ENCODE data around the gene DUSP2.

The DUSP2 gene

DNA sequence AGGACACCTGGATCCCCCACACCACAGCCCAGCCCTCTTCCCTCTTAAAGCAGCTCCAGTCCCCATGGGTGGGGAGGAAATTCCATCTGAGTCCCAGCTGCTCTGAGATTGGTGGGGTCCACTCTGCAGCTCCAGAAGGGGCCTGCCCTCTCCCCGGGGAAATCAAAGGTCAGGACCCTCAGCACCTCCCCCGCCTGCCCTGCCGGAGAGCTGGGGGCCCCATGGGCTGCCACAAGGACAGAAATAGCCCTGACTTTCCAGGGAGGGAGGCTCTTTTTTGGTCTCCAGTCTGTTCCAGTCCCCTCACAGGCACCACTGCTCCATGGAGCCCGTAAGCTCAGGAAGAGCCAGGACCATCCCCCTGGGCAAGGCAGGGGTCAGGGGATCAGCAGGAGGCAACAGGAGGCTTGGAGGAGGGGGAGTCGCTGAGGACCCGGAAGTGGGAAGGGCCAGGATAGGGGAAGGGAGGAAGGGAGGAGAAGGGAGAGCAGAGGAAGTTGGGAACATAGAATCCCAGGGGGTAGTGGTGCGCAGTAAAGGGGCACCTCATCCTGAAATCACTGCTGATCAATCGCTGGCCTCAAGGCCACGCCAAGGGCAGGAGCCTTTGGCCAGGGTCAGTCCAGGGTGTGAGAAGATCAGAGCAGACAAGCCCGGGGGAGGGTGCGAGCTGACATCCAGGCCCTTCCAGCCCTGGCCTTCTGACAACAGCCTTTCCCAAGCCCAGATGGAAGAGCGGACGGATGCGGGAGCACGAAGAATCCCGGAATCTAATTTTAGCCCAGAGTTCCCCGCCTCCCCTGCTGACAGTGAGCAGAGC is 36.5 kb downstream of the DUSP2 start:
- TF ChIP-seq, protein P1, sequence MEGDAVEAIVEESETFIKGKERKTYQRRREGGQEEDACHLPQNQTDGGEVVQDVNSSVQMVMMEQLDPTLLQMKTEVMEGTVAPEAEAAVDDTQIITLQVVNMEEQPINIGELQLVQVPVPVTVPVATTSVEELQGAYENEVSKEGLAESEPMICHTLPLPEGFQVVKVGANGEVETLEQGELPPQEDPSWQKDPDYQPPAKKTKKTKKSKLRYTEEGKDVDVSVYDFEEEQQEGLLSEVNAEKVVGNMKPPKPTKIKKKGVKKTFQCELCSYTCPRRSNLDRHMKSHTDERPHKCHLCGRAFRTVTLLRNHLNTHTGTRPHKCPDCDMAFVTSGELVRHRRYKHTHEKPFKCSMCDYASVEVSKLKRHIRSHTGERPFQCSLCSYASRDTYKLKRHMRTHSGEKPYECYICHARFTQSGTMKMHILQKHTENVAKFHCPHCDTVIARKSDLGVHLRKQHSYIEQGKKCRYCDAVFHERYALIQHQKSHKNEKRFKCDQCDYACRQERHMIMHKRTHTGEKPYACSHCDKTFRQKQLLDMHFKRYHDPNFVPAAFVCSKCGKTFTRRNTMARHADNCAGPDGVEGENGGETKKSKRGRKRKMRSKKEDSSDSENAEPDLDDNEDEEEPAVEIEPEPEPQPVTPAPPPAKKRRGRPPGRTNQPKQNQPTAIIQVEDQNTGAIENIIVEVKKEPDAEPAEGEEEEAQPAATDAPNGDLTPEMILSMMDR (IDR thresholded peaks at IDR 0.05): no peak
- H3K4me3 ChIP-seq: no peak overlapping the region
- intact Hi-C loops (cut with DNase I; ENCODE audit: low total_unique reads): no loop called here
- H3K36me3 ChIP-seq: no peaks in the 10 kb centered on the region
- DNase-seq: peak in 1 of 2 donors; percentile 50
- H3K4me1 ChIP-seq: peaks cover 0 to 10% (median 0%) of the 10 kb centered on the region in 4 donors
- peaks cover 0 to 19% of the 10 kb centered on the region in 2 donors for H3K27me3 ChIP-seq
- H3K27ac ChIP-seq: no peak overlapping the region
- peaks cover 0 to 16% (median 11%) of the 10 kb centered on the region in 3 donors for H3K9me3 ChIP-seq

DNA sequence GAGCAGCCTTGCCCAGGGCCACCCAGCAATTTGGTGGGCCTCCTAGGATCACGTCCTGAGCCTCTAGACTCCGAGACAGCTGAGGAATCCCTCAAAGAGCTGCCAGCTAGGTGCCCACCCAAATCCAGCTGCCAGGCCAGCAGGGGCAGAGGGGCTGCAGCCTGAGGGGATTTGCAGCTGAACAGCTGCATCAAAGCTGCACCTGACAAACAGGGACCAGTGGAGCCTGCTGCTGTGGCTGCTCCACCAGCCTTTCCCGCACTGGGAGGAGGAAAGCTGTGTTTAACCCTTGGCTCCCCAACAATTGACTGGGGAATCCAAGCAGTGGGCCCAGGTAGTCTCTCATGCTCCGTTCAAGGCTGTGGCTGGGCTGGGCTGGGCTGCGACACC is 37.1 kb downstream of the DUSP2 start:
- intact Hi-C loops (cut with DNase I; ENCODE audit: low total_unique reads): no loop called here
- DNase-seq: peak in 1 of 2 donors; percentile 52
- no peak overlapping the region for H3K27ac ChIP-seq
- TF ChIP-seq, protein P1 (IDR thresholded peaks at IDR 0.05): no peak
- peaks cover 0 to 16% (median 11%) of the 10 kb centered on the region in 3 donors for H3K9me3 ChIP-seq
- no peak overlapping the region for H3K4me3 ChIP-seq
- no peaks in the 10 kb centered on the region for H3K36me3 ChIP-seq
- peaks cover 0 to 19% of the 10 kb centered on the region in 2 donors for H3K27me3 ChIP-seq
- H3K4me1 ChIP-seq: peaks cover 0 to 10% (median 0%) of the 10 kb centered on the region in 4 donors

DNA sequence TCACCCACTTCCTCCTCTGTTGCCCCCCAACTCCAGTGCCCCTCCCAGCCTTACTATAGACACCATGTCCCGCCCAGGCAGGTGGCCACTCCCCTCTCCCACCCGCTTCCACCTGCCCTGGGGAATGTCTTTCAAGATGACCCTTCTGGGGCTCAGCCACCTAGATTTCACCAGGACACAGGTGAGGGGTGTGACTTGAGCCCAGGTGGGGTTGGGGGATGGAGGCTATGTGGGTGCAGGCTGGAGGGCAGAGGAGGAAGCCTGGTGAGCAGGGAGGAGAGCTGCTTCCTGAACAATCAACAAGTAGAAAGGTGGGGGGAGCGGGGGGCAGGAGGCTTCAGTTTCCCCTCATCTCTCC is 37.6 kb downstream of the DUSP2 start:
- Histone ChIP-seq H3K9me3 (peaks cover 0 to 16% (median 11%) of the 10 kb centered on the region in 3 donors), H3K36me3 (no peaks in the 10 kb centered on the region), H3K4me3 (no peak overlapping the region), H3K27me3 (peaks cover 0 to 19% of the 10 kb centered on the region in 2 donors), H3K27ac (no peak overlapping the region), H3K4me1 (peaks cover 0 to 10% (median 0%) of the 10 kb centered on the region in 4 donors)
- intact Hi-C loops (cut with DNase I; ENCODE audit: low total_unique reads): no loop called here
- DNase-seq: no peak
- TF ChIP-seq, protein P1 (IDR thresholded peaks at IDR 0.05): no peak

DNA sequence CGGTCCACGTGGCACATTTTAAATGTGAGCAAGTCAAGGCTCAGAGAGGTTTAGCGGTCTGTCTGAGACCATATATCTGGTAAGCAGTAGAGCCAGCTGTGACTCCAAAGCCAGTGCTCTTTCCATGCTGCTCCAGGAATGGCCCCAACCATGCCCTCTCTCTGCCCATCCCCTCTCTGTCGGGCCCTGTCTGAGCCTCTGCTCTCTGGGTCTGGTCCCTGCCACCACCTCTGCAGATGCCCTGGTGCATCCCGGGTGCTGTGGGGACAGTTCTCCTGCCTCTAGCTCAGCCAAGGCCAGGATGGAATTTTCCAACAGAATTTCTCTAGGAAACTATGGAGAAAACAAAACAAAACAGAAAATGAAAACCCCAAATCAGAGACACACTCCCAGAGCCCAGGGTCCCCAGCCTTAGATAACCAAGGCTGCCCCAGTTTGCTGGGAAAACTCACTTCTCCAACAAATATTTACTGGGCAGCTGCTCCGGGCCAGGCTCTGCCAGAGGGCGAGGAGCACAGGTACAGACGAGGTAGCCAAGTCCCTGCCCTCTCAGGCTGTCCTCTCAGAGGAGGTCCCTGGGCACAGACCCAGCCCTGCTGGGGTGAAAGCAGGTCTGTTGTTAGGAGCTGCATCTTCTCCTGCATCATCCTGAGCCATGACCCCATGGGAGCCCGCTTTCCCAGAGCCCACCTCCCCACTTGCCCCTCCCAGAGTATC is 38.1 kb downstream of the DUSP2 start:
- intact Hi-C loops (cut with DNase I; ENCODE audit: low total_unique reads): no loop called here
- peaks cover 0 to 16% (median 11%) of the 10 kb centered on the region in 3 donors for H3K9me3 ChIP-seq
- H3K4me1 ChIP-seq: peaks cover 0 to 10% (median 0%) of the 10 kb centered on the region in 4 donors
- peak in 1 of 2 donors; percentile 48 for DNase-seq
- H3K4me3 ChIP-seq: no peak overlapping the region
- no peak overlapping the region for H3K27ac ChIP-seq
- TF ChIP-seq, protein P1 (IDR thresholded peaks at IDR 0.05): no peak
- no peaks in the 10 kb centered on the region for H3K36me3 ChIP-seq
- H3K27me3 ChIP-seq: peaks cover 0 to 19% of the 10 kb centered on the region in 2 donors

DNA sequence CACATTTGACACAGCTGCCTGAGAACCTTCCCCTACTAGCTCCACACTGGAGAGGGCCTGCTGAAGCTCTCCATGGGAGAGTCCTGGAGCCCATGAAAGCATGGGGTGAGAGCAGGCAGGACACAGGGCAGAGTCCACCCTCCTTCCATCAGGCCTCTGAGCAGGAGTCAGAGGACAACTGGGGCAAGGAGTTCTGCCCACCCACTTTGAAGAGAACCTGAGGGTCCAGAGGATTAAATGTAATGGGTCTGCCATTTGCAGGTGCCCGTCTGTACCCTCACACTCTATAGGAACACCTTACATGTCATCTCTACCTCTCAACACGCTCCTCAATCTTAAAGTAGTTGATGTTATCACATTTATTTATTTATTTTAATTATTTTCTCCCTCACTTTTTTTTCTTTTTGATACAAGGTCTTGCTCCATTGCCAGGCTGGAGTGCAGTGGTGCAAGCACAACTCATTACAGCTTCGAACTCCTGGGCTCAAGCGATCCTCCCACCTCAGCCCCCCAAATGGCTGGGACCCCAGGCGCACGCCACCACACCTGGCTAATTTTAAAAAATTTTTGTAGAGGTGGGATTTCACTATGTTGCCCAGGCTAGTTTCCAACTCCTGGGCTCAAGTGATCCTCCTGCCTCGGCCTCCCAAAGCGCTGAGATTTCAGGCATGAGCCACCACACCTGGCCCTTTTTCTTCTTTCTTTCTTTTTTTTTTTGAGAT is 39.1 kb downstream of the DUSP2 start:
- intact Hi-C loops (cut with DNase I; ENCODE audit: low total_unique reads): no loop called here
- H3K4me3 ChIP-seq: no peak overlapping the region
- H3K4me1 ChIP-seq: peaks cover 0 to 10% (median 0%) of the 10 kb centered on the region in 4 donors

More for the DNA sequence above, 39.1 kb downstream of the DUSP2 start:
- peak in 1 of 2 donors; percentile 28 for DNase-seq
- Histone ChIP-seq H3K9me3 (peaks cover 0 to 16% (median 11%) of the 10 kb centered on the region in 3 donors), H3K36me3 (no peaks in the 10 kb centered on the region), H3K27me3 (peaks cover 0 to 19% of the 10 kb centered on the region in 2 donors), H3K27ac (no peak overlapping the region)
- TF ChIP-seq, protein P1 (IDR thresholded peaks at IDR 0.05): no peak

All from tibial artery (tissue), 4 donors.